Measurements from ENCODE around the gene ASB1.

Gene ASB1

DNA sequence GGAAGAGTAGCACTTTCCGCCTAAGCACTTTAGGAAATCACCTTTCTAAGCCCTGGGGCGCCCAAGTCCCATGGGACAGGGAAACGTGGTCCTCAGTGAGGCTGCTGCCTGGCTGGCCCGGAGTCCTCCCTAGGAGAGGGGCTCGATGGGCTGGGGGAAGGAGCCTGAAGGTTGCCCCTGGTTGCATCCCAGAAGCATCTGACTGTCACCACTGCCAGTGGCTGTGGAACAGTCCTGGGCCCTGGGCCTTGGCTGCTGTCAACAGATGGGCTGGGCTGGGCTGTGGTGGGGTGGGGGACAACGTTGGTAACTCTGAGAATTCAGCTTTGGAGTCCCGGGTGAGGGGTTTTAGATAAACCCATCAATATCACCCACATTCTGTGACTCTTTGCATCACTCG, 22.5 kb downstream of the ASB1 start (continued):
- TF ChIP-seq, protein P1, sequence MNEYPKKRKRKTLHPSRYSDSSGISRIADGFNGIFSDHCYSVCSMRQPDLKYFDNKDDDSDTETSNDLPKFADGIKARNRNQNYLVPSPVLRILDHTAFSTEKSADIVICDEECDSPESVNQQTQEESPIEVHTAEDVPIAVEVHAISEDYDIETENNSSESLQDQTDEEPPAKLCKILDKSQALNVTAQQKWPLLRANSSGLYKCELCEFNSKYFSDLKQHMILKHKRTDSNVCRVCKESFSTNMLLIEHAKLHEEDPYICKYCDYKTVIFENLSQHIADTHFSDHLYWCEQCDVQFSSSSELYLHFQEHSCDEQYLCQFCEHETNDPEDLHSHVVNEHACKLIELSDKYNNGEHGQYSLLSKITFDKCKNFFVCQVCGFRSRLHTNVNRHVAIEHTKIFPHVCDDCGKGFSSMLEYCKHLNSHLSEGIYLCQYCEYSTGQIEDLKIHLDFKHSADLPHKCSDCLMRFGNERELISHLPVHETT (tag by site-specific recombination; IDR thresholded peaks at IDR 0.05), result no peak
- TF ChIP-seq ZNF521 (tag by site-specific recombination; IDR thresholded peaks at IDR 0.05) (no peak), ZSCAN30 (tag by site-specific recombination; IDR thresholded peaks at IDR 0.05) (no peak), ZNF157 (tag by site-specific recombination; IDR thresholded peaks at IDR 0.05) (no peak), YY1 (tag by site-specific recombination; IDR thresholded peaks at IDR 0.05) (no peak), ZBTB48 (tag by site-specific recombination; IDR thresholded peaks at IDR 0.05) (no peak), ZNF785 (tag by site-specific recombination; IDR thresholded peaks at IDR 0.05) (no peak)

GRCh38 chr2:238449909-238450417, 23.2 kb downstream of the ASB1 start:
- POLR2A ChIA-PET, result no interaction called here
- H3K36me3 ChIP-seq (ENCODE audit: control insufficient read depth in 2 of 2, insufficient read depth in 1 of 2, low read length in 2 of 2), result peaks cover 17 to 81% of the 10 kb centered on the region in 2 experiments
- CTCF ChIA-PET, result no interaction called here
- no peak overlapping the region for H3K27ac ChIP-seq (ENCODE audit: extremely low read depth, low read depth, low read length)
- no peak for TF ChIP-seq ZFP41 (tag by site-specific recombination; IDR thresholded peaks at IDR 0.05; ENCODE audit: borderline replicate concordance)
- H3K4me3 ChIP-seq (ENCODE audit: low read depth, low read length), result no peak overlapping the region
- H3K9me3 ChIP-seq (ENCODE audit: control insufficient read depth, insufficient read depth, low read depth, low read length), result no peaks in the 10 kb centered on the region
- H3K4me1 ChIP-seq (ENCODE audit: control insufficient read depth, insufficient read depth, low read length), result no peaks in the 10 kb centered on the region

GRCh38 chr2:238450440-238450861, 23.7 kb downstream of the ASB1 start:
- CTCF ChIA-PET, result no interaction called here
- Histone ChIP-seq H3K4me3 (ENCODE audit: low read depth, low read length) (no peak overlapping the region), H3K36me3 (ENCODE audit: control insufficient read depth in 2 of 2, insufficient read depth in 1 of 2, low read length in 2 of 2) (peaks cover 12 to 76% of the 10 kb centered on the region in 2 experiments), H3K4me1 (ENCODE audit: control insufficient read depth, insufficient read depth, low read length) (no peaks in the 10 kb centered on the region), H3K27ac (ENCODE audit: extremely low read depth, low read depth, low read length) (no peak overlapping the region), H3K9me3 (ENCODE audit: control insufficient read depth, insufficient read depth, low read depth, low read length) (no peaks in the 10 kb centered on the region)
- TF ChIP-seq ZNF701 (tag by site-specific recombination; IDR thresholded peaks at IDR 0.05) (no peak), ZNF416 (tag by site-specific recombination; IDR thresholded peaks at IDR 0.05) (no peak), ZNF645 (tag by site-specific recombination; IDR thresholded peaks at IDR 0.05) (no peak), KLF16 (tag by site-specific recombination; IDR thresholded peaks at IDR 0.05) (no peak), YY2 (tag by site-specific recombination; IDR thresholded peaks at IDR 0.05) (no peak), BCL11B (tag by site-specific recombination; IDR thresholded peaks at IDR 0.05; ENCODE audit: low read depth) (no peak), ZBTB1 (tag by site-specific recombination; IDR thresholded peaks at IDR 0.05) (no peak), IKZF3 (tag by site-specific recombination; IDR thresholded peaks at IDR 0.05) (no peak), OSR2 (tag by site-specific recombination; IDR thresholded peaks at IDR 0.05) (no peak), ZBTB44 (tag by site-specific recombination; IDR thresholded peaks at IDR 0.05) (no peak), ZNF146 (tag by site-specific recombination; IDR thresholded peaks at IDR 0.05) (no peak), ZBTB10 (tag by site-specific recombination; IDR thresholded peaks at IDR 0.05) (no peak)
- TF ChIP-seq, protein P1 (tag by site-specific recombination; IDR thresholded peaks at IDR 0.05), result no peak
- POLR2A ChIA-PET, result no interaction called here

All from HEK293 (cell line).